IMR-90 (cell line): ENCODE measurements around the gene SYNGR1. TPM values are rescaled to one million over a fixed set of nuclear protein-coding genes. Genes with fewer than 3 reads are reported as not detected.

Experiments
- ATAC-seq: fragments of 200-7000 bp; cut with Tn5 transposase; 2 replicates; pipeline ENCODE4 v1.9.1; 2020; ENCODE audit warnings: low read depth, mild to moderate bottlenecking, moderate library complexity
- BruUV-seq: library from RNA; stranded (reverse); fragments of 400-500 nt; replicated peaks from 2 replicates; lab custom pipeline; 2021; lab: Mats Ljungman, UMichigan
- CTCF ChIA-PET: fragments of 300-600 bp; formaldehyde crosslinking; extraction: SDS; loops from one replicate; lab custom pipeline; 2021; ENCODE audit warnings: antibody characterized with exemption; lab: Yijun Ruan, JAX
- POLR2A ChIA-PET: fragments of 300-600 bp; sonication (Branson Sonifier 250); formaldehyde crosslinking; loops from one replicate; lab custom pipeline; 2022; ENCODE audit warnings: antibody characterized with exemption; ENCODE audit not compliant: unreplicated experiment; lab: Charles Lee
- DNase-seq: peaks from one replicate; pipeline ENCODE4 v3.0.0; 2013
- H2AFZ ChIP-seq: replicated peaks from 2 replicates; pipeline ENCODE3; 2013; ENCODE audit warnings: low read length, mild to moderate bottlenecking; ENCODE audit not compliant: poor library complexity
- H2AK5ac ChIP-seq: 2 replicates; pipeline ENCODE4 v1.6.1; 2013; ENCODE audit warnings: low read depth, low read length, inconsistent platforms
- H2AK9ac ChIP-seq: replicated peaks from 2 replicates; pipeline ENCODE3; 2013; ENCODE audit warnings: mild to moderate bottlenecking, low read depth, low read length, moderate library complexity; ENCODE audit not compliant: poor library complexity
- H2BK120ac ChIP-seq: 2 replicates; pipeline ENCODE4 v1.6.1; 2013; ENCODE audit warnings: low read depth, low read length, inconsistent platforms
- H2BK15ac ChIP-seq: 3 replicates; pipeline ENCODE4 v1.6.1; 2013; ENCODE audit warnings: low read depth, low read length, inconsistent platforms
- H2BK20ac ChIP-seq: 2 replicates; pipeline ENCODE4 v1.6.1; 2013; ENCODE audit warnings: low read depth, mild to moderate bottlenecking, inconsistent platforms, low read length, moderate library complexity
- H2BK5ac ChIP-seq: 2 replicates; pipeline ENCODE4 v1.6.1; 2013; ENCODE audit warnings: mild to moderate bottlenecking, low read depth, low read length, inconsistent platforms; ENCODE audit not compliant: poor library complexity, severe bottlenecking
- H3K14ac ChIP-seq: replicated peaks from 2 replicates; pipeline ENCODE4 v1.6.1; 2013; ENCODE audit warnings: low read depth, low read length, inconsistent platforms
- H3K18ac ChIP-seq: 2 replicates; pipeline ENCODE4 v1.6.1; 2013; ENCODE audit warnings: low read depth, low read length, control low read depth
- H3K23ac ChIP-seq: 2 replicates; pipeline ENCODE4 v1.6.1; 2013; ENCODE audit warnings: low read depth, low read length, inconsistent platforms
- H3K27ac ChIP-seq: 2 replicates; pipeline ENCODE4 v1.5.1; 2013; ENCODE audit warnings: mild to moderate bottlenecking, control low read depth, low read length; ENCODE audit not compliant: insufficient read depth
- H3K27me3 ChIP-seq: 2 replicates; pipeline ENCODE4 v1.6.1; 2013; ENCODE audit warnings: low read length; ENCODE audit not compliant: control insufficient read depth, insufficient read depth
- H3K36me3 ChIP-seq: 2 replicates; pipeline ENCODE4 v1.6.1; 2013; ENCODE audit warnings: low read length, mixed read lengths; ENCODE audit not compliant: control insufficient read depth, insufficient read depth
- H3K4ac ChIP-seq: 2 replicates; pipeline ENCODE4 v1.6.1; 2013; ENCODE audit warnings: low read depth, low read length, inconsistent platforms
- H3K4me1 ChIP-seq: 2 replicates; pipeline ENCODE4 v1.6.1; 2013; ENCODE audit warnings: low read length, mixed read lengths; ENCODE audit not compliant: control insufficient read depth, insufficient read depth
- H3K4me2 ChIP-seq: 2 replicates; pipeline ENCODE4 v1.6.1; 2013; ENCODE audit warnings: low read depth, mild to moderate bottlenecking, control low read depth, low read length, moderate library complexity
- H3K4me3 ChIP-seq: 2 replicates; pipeline ENCODE4 v1.5.1; 2013; ENCODE audit warnings: low read depth, mild to moderate bottlenecking, control low read depth, low read length, moderate library complexity; ENCODE audit not compliant: insufficient read depth
- H3K56ac ChIP-seq: 2 replicates; pipeline ENCODE4 v1.6.1; 2013; ENCODE audit warnings: low read length, inconsistent platforms; ENCODE audit not compliant: insufficient read depth; ENCODE audit errors: extremely low read depth
- H3K79me1 ChIP-seq, 2 experiments: 2 replicates each; pipeline ENCODE4 v1.6.1; 2013; ENCODE audit warnings: low read length in 2 of 2, inconsistent platforms in 1 of 2, low read depth in 1 of 2
- H3K9ac ChIP-seq: 2 replicates; pipeline ENCODE4 v1.6.1; 2013; ENCODE audit warnings: low read depth, low read length, control low read depth
- H3K9me1 ChIP-seq: 2 replicates; pipeline ENCODE4 v1.6.1; 2013; ENCODE audit warnings: low read length, inconsistent platforms; ENCODE audit not compliant: insufficient read depth
- H3K9me3 ChIP-seq: 2 replicates; pipeline ENCODE4 v1.6.1; 2013; ENCODE audit warnings: low read length; ENCODE audit not compliant: control insufficient read depth, insufficient read depth
- H4K20me1 ChIP-seq: 2 replicates; pipeline ENCODE4 v1.6.1; 2013; ENCODE audit warnings: low read length, inconsistent platforms; ENCODE audit not compliant: insufficient read depth
- H4K5ac ChIP-seq: 2 replicates; pipeline ENCODE4 v1.6.1; 2013; ENCODE audit warnings: mild to moderate bottlenecking, low read depth, low read length, control low read depth
- H4K8ac ChIP-seq, 2 experiments: 2 replicates each; pipeline ENCODE4 v1.6.1; 2013; ENCODE audit warnings: low read depth in 2 of 2, low read length in 2 of 2, control low read depth in 1 of 2, inconsistent platforms in 1 of 2
- H4K91ac ChIP-seq: 2 replicates; pipeline ENCODE4 v1.6.1; 2013; ENCODE audit warnings: low read depth, low read length, inconsistent platforms; ENCODE audit not compliant: insufficient read depth
- BHLHE40 ChIP-seq: fragments of 150-350 bp; IDR thresholded peaks from 2 replicates; pipeline ENCODE4 v1.6.1; 2016; ENCODE audit warnings: mild to moderate bottlenecking, low read depth, low read length
- POLR2A ChIP-seq: IDR thresholded peaks from 2 replicates; pipeline ENCODE4 v1.6.1; 2012; ENCODE audit warnings: mild to moderate bottlenecking, low read depth, low read length
- RAD21 ChIP-seq: IDR thresholded peaks from 2 replicates; pipeline ENCODE4 v1.6.1; 2012; ENCODE audit warnings: low read length, improper control_type of control experiment
- WGBS, 2 experiments: methylation state at CpG; one replicate each; pipeline versions ENCODE4 v1.1.5 to v1.1.7; 2013; ENCODE audit warnings: missing lambda C conversion rate in 2 of 2; ENCODE audit not compliant: insufficient read length in 1 of 2; ENCODE audit errors: extremely low coverage in 2 of 2; 5-methylcytosine and 5-hydroxymethylcytosine counted together
- dilution Hi-C: fragments of 300-500 bp; cut with HindIII; formaldehyde crosslinking; loops from one replicate; pipeline ENCODE4 v1.14.3; 2018; ENCODE audit warnings: low sequenced_read_pairs; ENCODE audit not compliant: unreplicated experiment
- in situ Hi-C: fragments of 300-500 bp; cut with MboI; formaldehyde crosslinking; loops from 3 replicates; pipeline ENCODE4 v1.14.3; 2019; ENCODE audit warnings: low sequenced_read_pairs, inconsistent platforms, mixed read lengths
- intact Hi-C: fragments of 100-400 bp; cut with micrococcal nuclease; formaldehyde crosslinking; loops from 2 replicates; pipeline ENCODE4 v1.10.0; 2022
- polyA plus RNA-seq, 3 experiments: library from polyadenylated mRNA; depleted of rRNA; stranded (reverse); fragments of >200 nt; gene quantifications; 2 replicates each; pipeline ENCODE4 v1.2.3, GENCODE V29; 2012; ENCODE audit warnings: low replicate concordance in 1 of 3
- total RNA-seq: library from RNA; depleted of rRNA; stranded (reverse); fragments of >200 nt; gene quantifications from 2 replicates; pipeline ENCODE4 v1.2.3, GENCODE V29; 2012

SYNGR1 gene
- total and polyA plus RNA-seq, 2 of the 4 experiments (the other 2 are of a cell fraction) = 6.3 to 81.5 TPM

DNA sequence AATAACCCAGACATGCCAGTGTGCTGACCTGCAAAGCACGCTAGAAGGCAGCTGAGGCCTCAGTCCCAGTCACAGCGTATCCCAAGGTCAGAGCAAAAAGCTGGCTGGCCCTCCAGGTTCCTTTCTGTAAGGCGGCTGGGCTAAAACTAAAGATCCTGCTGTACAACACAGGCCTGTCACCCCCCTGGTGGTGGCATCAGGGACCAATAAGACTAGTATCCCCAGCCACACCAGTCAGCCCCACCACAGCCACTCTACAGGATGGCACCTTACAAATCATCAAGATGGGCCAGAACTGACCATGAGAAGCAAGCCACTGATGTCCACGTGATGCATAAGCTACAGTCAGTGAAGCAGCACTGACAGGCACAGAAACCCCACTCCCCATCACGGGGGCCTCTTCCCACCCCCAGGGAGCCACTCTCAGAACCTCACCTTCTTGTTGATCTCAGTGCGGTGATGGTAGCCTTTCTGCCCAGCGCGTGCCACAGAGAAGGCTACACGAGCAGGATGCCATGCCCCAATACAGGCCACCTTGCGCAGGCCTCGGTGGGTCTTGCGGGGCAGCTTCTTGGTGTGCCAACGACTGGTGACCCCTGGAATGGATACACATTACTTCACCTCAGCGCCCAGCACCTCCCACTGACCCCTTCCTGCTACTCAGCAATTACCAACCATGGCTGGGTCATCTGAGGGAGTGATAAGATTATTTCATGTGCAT lies 35.4 kb upstream of the SYNGR1 start:
- H2BK20ac ChIP-seq = no peak overlapping the region
- peak overlapping the region; percentile 66 for H2AK9ac ChIP-seq
- no peak overlapping the region for H2BK5ac ChIP-seq
- no peak overlapping the region for H3K4ac ChIP-seq
- no peak for ATAC-seq
- 0 out of 2 replicates have a peak overlapping the region, but pooled peaks have one; percentile 48 for H3K23ac ChIP-seq
- peaks cover 26% of the 10 kb centered on the region for H3K4me1 ChIP-seq
- TF ChIP-seq POLR2A = 0 out of 2 replicates have a peak, but pooled peaks have one; percentile 14
- no peak for TF ChIP-seq RAD21
- TF ChIP-seq BHLHE40 = no peak
- dilution Hi-C loops (no loop called here), in situ Hi-C loops (loop anchor here (5.0 to 10.0 kb wide), 3 partner anchors 142 to 310 kb away; partner anchors contain the start of gene ATF4), intact Hi-C loops (loop anchor here (10.0 kb wide), 2 partner anchors 310 to 550 kb away; no protein-coding TSS in a partner anchor)
- no peaks in the 10 kb centered on the region; the same call in 1 of the 2 replicates for H3K9me1 ChIP-seq
- H3K4me2 ChIP-seq = no peak overlapping the region
- WGBS, 2 experiments = 87% methylated on average over 4 of the region's 14 CpGs; no CpG with 5 or more reads in 1 of the 2 experiments
- H4K8ac ChIP-seq = no peak overlapping the region
- no TSS peak for BruUV-seq
- no peak overlapping the region for H3K9ac ChIP-seq
- H3K9me3 ChIP-seq = no peaks in the 10 kb centered on the region
- H3K14ac ChIP-seq = no peak overlapping the region
- DNase-seq = no peak
- no peak overlapping the region for H4K91ac ChIP-seq
- peaks cover 23 to 79% of the 10 kb centered on the region in 2 experiments for H3K79me1 ChIP-seq
- no peak overlapping the region for H2BK120ac ChIP-seq
- H4K20me1 ChIP-seq = peaks cover 100% of the 10 kb centered on the region
- H2BK15ac ChIP-seq = no peak overlapping the region
- no peak overlapping the region for H4K5ac ChIP-seq
- ChIA-PET POLR2A (interaction anchor here (0.6 kb wide), 1 partner anchor 62 kb away, joined by 3 read pairs; no protein-coding TSS in a partner anchor), CTCF (no interaction called here)
- H3K27me3 ChIP-seq = no peaks in the 10 kb centered on the region
- no peak overlapping the region for H3K27ac ChIP-seq
- no peak overlapping the region for H3K18ac ChIP-seq
- no peak overlapping the region for H3K56ac ChIP-seq
- H2AFZ ChIP-seq = no peak overlapping the region
- H3K4me3 ChIP-seq = no peak overlapping the region
- peaks cover 78% of the 10 kb centered on the region for H3K36me3 ChIP-seq
- H2AK5ac ChIP-seq = no peak overlapping the region
